GM19395 (cell line): ENCODE data around the gene SERTAD2.

ENCODE experiments used
- ATAC-seq: cut with Tn5 transposase; IDR thresholded peaks from one replicate; pipeline ENCODE4 v1.9.1; 2021; ENCODE audit warnings: mild to moderate bottlenecking, moderate library complexity; ENCODE audit not compliant: unreplicated experiment

SERTAD2 gene

GRCh38 chr2:64650296-64650695 lies 3.4 kb downstream of the SERTAD2 start:
- ATAC-seq = no peak

DNA sequence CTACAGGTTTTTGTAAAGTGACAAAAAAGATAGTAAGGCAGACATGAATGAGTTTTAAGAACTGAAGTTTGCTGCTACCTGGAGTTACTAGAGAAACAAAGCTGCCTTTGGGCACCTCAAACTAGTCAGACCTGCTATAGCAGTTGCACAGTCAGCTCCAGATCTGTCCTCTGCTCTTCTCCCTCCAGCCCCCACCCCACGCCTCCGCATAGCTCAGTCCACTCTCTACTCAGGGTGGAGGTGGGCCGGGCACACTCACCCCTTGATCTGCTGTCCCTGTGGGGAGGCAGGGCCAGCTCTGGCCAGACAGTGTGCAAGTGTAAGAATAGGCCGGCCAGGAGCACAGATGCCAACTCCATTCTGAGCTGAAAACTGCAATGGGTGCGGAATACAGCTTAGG lies 4.1 kb downstream of the SERTAD2 start:
- ATAC-seq = no peak

- ATAC-seq = no peak
Measured at GRCh38 chr2:64649013-64649484, 4.7 kb downstream of the SERTAD2 start.

DNA sequence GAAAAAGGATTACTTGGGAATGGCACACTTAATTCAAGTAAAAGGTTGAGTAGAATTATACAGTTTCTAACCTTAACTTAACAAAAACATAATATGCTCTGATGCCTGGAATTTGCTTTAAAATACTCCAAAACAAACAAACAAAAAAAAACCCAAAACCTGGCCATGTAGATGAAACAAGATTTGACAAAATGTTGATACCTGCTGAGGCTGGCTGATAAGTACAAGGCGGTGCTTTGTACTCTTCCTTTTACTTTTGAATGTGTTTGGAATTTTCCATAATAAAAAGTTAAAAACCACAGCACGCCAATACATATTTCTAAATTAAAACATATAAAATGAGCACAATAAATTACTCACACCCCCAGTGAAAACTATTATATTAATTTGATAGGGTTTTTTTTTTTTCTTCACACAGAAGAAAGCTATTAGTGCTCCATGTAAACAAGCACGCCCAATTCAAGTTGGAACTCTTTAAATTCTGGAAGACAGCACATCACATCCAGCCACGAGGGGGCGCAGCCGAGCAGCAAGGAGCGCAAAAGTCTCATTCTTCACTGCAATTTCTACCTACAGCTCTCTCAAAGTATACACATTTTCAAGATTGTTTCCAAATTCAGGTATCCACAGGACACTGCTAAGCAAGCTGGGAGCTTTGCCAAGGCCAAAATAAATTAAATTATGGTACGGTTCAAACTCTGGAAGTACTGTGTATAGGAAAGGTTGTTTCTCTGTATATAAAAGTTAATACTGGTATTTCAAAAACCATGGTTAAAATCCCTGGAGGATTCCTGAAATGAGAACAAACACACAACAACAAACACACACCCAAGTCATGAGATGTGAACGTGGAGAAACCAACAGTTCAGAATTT lies 7.5 kb downstream of the SERTAD2 start:
- no peak for ATAC-seq

DNA sequence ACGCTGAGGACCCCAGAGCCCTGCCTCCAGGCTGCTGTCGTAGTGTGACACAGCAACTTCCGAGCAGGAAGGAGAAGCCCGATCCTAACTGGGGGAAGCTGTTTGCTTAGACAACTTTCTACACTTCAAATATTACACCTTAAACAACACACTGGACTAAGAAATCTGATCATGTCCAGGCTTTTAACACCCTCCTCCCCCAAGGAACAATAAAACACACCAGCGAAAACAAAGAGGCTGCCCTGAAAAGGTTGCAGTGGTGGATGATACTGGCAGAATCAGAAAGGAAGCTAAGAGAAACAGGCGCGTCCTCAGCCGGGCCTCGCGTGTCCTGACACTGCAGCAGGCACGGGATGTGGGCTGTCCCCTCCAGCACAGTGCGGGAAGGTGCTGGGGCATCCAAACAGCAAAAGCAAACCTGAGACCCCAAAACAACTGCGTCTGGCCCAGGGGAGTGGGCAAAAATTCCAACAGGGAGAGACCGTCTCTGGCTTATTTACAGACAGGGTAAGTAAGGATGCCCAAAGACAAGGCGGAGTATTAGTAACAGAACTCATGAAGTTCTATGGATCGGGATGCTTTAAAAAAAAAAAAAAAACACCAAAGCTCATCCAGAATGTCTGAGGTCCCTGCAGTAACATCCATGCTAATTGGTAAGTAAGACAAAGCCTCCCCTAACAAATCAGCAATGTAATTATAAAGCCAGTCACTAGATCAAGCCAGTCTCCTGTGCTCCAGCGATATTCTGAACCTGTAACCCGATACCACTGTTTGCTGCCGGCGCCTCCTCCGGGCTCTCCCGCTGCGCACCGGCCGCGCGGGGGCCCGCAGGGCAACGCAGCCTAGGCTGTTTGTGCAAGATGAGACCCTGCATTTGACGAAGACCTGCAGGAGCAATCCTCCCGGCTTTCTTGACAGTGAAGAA lies 9.0 kb downstream of the SERTAD2 start:
- ATAC-seq = peak; percentile 62

- ATAC-seq = no peak
Measured at GRCh38 chr2:64643838-64644457, 9.8 kb downstream of the SERTAD2 start.

- no peak for ATAC-seq
Measured at GRCh38 chr2:64641599-64641998, 12.1 kb downstream of the SERTAD2 start.

DNA sequence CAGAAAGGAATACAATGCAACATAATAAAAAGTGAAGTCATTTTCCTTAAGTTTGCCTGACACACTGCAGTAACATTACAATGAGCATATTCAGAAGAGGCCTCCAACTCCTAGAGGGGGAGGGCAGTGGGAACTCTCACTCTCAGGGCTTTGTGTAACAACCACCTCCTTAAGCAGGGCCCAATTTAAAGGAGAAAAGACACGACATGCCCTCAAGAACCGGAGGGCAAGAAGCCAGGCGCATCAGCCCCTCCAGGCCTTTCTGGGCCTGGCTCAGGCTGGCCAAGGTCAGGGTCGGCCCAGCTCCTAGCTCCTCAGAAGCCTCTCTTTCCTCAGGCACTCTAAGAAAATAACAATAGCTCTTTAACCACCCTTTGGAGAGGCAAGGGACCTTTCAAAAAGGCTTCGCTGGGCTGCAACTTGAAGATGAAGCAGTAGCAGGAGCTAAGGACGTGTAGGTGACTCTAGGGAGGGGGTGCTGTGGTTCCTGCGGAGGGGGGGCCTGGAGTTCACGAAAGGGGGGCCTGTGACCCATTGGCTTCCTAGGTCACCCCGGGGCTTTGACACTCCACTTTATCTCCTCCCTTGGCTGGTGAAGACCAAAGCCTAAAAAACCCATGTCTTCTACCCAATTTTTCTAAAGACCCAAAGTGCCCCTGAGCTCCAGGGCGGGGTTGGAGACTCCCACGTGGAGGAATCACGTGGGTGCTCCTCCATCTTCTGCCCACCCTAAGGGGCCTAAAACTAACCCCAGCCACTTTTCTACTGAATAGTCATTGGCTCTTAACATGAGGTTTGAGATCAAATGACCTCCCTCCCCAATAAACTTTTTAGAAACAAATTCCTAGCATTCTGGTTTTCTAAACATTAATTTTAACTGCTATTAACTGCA lies 13.3 kb downstream of the SERTAD2 start:
- no peak for ATAC-seq

DNA sequence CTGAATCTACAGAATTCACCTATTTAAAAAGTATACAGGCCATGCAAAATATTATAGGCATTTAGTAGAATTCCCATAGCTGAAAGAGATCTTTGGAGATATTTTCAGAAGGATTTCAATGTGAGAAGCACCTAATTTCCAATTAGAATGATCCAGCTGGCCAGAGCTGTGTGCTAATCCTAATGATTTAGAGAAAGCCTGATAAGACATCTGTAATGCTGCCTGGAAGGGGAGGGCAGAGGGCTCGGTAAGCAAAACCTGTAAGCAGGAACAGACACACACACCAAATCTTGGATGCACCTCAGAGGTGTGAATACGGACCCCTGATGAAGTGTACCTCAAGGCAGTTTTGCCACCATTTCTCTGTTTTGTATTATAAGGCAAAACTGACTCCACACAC lies 14.0 kb downstream of the SERTAD2 start:
- no peak for ATAC-seq

DNA sequence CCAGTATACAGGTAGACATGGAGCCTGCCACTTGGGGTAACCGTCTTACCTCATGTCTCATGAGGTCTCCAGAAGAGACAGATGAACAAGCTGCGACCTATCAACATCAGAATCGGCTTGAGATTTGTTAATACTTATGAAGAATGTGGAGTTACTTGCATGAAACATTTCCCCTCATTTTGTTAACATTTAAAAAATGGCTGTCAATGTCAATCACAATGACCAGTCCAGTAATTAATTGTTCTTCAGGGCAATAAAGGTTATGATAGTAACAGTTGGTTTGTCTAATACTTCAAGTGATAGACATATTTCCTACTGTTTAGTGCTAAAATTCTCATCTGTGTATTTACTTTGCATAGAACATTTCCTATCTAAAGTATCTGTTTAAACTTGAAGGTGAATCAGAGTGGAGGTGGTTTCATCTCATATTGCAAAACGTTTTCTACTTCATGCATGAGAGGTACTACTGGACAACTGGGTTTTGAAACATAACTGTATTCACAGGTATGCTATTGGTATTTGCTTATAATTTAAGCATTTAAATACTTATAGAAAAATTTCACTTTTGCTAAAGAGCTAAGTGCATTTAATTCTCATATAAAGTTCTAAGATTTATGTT lies 15.1 kb downstream of the SERTAD2 start:
- no peak for ATAC-seq

- ATAC-seq = no peak
Measured at GRCh38 chr2:64637931-64638330, 15.8 kb downstream of the SERTAD2 start.

GRCh38 chr2:64637000-64637635 lies 16.6 kb downstream of the SERTAD2 start:
- ATAC-seq = peak; percentile 56

GRCh38 chr2:64635976-64636911 lies 17.5 kb downstream of the SERTAD2 start:
- ATAC-seq = peak; percentile 79

DNA sequence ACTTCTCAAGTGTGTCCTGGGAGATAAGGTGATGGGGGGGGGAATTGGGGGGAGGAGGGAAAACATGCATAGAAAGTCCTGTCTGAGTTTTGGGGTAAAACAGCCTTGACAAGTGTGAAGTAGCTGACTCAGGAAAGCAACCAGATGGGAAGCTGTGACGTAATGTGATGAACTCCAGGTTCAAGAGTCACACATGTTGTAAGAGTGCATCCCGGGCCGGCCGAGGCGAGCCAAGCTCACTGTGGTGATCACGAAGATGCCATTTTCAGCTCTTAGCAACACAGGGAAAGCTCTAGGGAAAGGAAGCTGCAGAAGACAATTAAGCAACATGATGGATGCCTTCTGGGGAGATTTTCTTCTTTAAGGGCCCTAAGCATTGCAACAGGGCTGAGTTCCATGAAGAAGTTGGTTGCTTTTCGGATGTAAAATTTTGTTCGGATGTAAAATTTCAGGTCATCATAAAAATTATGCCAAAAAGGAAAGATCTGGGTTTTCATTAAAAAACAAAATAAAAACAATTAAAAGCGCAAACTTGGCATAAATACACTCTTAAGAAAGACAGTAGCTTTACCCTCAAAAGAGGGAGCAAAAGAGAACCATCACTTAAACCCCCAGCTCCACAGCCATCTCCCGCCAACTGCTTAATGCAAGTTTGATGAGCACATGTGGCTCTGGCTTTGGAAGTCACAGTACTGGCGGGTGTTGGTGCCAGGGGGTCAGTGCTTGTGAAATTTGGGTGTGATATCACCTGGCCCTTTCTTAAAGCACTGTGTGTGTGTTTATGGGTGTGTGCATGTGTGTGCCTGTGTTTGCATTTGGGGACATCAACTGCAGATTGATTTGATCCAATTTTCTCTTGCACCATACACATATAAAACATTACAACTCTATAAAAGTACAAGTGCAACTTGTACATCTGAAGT lies 19.1 kb downstream of the SERTAD2 start:
- ATAC-seq = no peak

DNA sequence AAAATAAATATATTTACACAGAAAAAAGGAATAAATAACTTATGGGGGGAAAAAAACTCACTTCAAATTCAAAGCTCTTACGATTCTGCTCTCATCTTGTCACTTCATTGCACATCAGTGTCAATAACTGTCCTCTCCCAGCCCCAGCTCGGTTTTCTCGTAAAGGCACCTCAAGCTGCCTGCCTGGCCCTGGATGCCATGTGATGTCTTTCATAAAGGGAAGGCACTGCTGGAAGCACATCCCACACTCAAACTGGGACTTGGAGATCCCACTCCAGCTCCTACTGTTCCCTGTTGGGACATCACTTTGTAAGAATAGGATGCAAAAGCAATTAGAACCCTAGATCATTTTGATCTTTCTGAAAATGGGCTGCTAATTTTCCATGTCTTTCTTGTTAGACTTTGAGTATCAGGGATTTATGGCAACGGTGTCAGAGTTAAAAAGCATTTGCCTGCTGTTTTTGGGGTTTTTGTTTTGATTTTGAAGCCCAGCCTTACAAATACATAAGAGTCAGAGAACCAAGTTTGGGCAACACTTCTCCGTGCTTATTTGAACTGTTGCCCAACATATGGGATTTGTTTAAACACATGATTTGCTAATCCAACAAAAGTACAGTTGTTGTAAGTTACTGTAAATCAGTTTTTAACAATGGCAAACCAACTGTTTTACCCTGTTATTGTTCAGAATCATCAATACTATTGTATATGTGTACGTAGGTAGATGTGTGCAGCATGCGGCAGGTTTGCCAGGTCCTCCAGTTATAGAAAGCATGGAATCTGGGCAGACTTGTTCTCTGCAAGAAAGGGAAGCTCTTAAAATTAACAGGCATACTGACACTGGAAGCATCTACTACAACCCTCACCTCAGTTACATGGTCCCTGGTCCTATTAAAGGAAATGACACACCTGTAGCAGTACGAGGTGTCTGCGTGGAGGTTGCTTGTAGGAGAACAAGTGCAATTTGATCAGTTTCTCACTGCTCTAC lies 20.6 kb downstream of the SERTAD2 start:
- no peak for ATAC-seq

DNA sequence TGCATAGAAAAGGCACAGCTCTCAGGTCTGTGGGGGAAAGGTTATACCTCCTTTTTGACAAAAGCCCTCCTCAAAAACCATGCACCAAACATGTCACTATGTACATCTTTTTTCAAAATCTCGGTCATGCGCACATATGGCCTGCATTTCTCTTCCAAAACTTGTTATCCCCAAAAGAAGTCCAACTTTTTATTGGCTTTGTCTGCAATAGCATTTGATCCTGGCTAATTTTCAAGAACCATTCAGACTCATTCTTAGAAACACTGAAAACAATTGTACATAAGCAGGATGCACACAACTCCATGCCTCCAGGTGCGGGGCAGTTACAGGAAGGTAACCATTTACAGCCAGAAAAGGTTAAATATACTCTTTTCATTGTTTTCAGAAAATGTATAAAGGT lies 21.9 kb downstream of the SERTAD2 start:
- ATAC-seq = no peak
